ENCODE data around the gene AMPH. TPM values are rescaled to one million over a fixed set of nuclear protein-coding genes. Genes with fewer than 3 reads are reported as not detected.

AMPH gene
- total RNA-seq, 1 experiment from 2014 or later = not detected

DNA sequence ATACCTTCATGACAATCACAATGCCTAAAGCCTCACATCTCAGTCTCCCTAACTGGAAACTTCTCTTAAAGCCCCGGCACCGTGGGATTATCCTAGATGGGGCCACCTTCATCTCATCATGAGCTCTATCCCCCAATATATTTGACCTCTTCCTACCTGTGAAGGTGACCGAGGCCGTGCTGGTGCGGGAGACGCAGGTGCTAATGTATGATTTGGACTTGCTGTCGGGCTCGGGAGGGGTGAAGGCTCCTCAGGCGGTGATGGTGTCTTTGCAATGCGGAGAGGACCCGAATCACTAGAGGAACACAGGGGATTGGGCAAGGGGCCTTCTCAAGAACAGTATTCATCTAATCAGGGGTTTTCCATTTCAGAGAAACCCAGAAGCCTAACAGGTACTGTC, 168.4 kb downstream of the AMPH start:
- no peaks in the 10 kb centered on the region for H4K20me1 ChIP-seq (ENCODE audit: insufficient read depth)
- no TSS peak for BruUV-seq (replicated peaks)
- no peak overlapping the region for H3K4me2 ChIP-seq (ENCODE audit: low read length)
- no peaks in the 10 kb centered on the region for H3K4me1 ChIP-seq (ENCODE audit: control insufficient read depth in 1 of 2, insufficient read depth in 2 of 2, low read length in 2 of 2)
- no peaks in the 10 kb centered on the region for H3K79me2 ChIP-seq (ENCODE audit: insufficient read depth, low read length)
- POLR2A ChIA-PET = no interaction called here
- H3K4me3 ChIP-seq (replicated peaks in 1 of 2; ENCODE audit: low read depth in 1 of 2, low read length in 2 of 2) = no peak overlapping the region
- TF ChIP-seq POLR2AphosphoS5 (IDR thresholded peaks at IDR 0.05; ENCODE audit: low read depth, low read length) = no peak
- TF ChIP-seq CEBPB (IDR thresholded peaks at IDR 0.05; ENCODE audit: low read depth) = no peak
- no peak for TF ChIP-seq YY1 (IDR thresholded peaks at IDR 0.05; ENCODE audit: extremely low read depth, insufficient replicate concordance, low read depth, low read length)
- TF ChIP-seq ELF1 (IDR thresholded peaks at IDR 0.05; ENCODE audit: borderline replicate concordance, low read depth) = no peak
- TF ChIP-seq RAD21 (IDR thresholded peaks at IDR 0.05; ENCODE audit: low read depth) = no peak
- TF ChIP-seq, protein P1, sequence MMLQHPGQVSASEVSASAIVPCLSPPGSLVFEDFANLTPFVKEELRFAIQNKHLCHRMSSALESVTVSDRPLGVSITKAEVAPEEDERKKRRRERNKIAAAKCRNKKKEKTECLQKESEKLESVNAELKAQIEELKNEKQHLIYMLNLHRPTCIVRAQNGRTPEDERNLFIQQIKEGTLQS (IDR thresholded peaks at IDR 0.05) = no peak
- no peak for TF ChIP-seq SRF (IDR thresholded peaks at IDR 0.05; ENCODE audit: low read depth)
- TF ChIP-seq, protein P2, sequence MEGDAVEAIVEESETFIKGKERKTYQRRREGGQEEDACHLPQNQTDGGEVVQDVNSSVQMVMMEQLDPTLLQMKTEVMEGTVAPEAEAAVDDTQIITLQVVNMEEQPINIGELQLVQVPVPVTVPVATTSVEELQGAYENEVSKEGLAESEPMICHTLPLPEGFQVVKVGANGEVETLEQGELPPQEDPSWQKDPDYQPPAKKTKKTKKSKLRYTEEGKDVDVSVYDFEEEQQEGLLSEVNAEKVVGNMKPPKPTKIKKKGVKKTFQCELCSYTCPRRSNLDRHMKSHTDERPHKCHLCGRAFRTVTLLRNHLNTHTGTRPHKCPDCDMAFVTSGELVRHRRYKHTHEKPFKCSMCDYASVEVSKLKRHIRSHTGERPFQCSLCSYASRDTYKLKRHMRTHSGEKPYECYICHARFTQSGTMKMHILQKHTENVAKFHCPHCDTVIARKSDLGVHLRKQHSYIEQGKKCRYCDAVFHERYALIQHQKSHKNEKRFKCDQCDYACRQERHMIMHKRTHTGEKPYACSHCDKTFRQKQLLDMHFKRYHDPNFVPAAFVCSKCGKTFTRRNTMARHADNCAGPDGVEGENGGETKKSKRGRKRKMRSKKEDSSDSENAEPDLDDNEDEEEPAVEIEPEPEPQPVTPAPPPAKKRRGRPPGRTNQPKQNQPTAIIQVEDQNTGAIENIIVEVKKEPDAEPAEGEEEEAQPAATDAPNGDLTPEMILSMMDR (IDR thresholded peaks at IDR 0.05 in 2 of 3, conservative IDR thresholded peaks at IDR 0.05 in 1 of 3; ENCODE audit: borderline replicate concordance in 1 of 3, insufficient read depth in 1 of 3, low read depth in 2 of 3, low read length in 2 of 3) = no peak
- TF ChIP-seq TCF7L2 (IDR thresholded peaks at IDR 0.05; ENCODE audit: borderline replicate concordance, extremely low read depth, insufficient read depth, insufficient read length) = no peak
- no peak overlapping the region for H3K9ac ChIP-seq (ENCODE audit: low read length)
- no peaks in the 10 kb centered on the region for H3K9me3 ChIP-seq (ENCODE audit: control insufficient read depth in 1 of 2, insufficient read depth in 1 of 2, low read depth in 1 of 2, low read length in 2 of 2)
- RAD21 ChIA-PET (ENCODE audit: low non-redundant PET in 1 of 2, low total read pairs in 2 of 2, uncharacterized antibody in 2 of 2, unreplicated experiment in 2 of 2) = no interaction called here
- H2AFZ ChIP-seq (ENCODE audit: low read depth, low read length, poor library complexity, severe bottlenecking) = no peak overlapping the region
- no peak overlapping the region for H3K27ac ChIP-seq (ENCODE audit: low read depth, low read length)
- no peaks in the 10 kb centered on the region for H3K9me2 ChIP-seq (ENCODE audit: insufficient read depth)
- intact Hi-C loops (cut with micrococcal nuclease) = no loop called here
- CTCF ChIA-PET = no interaction called here
- DNase-seq (ENCODE audit: low read depth, low spot score) (no peak), ATAC-seq (no peak)
- H3K36me3 ChIP-seq (ENCODE audit: control insufficient read depth in 1 of 2, insufficient read depth in 2 of 2, low read length in 2 of 2) = no peaks in the 10 kb centered on the region
- peaks cover 21% of the 10 kb centered on the region for H3K27me3 ChIP-seq (ENCODE audit: insufficient read depth, low read length)

All from HCT116 (cell line).